PC-3 (cell line): ENCODE results near the gene GBF1. TPM values are rescaled to one million over a fixed set of nuclear protein-coding genes. Genes with fewer than 3 reads are reported as not detected.

Experiments used
- ATAC-seq: fragments of 200-7000 bp; cut with Tn5 transposase; 2 replicates; pipeline ENCODE4 v1.9.1; 2020; ENCODE audit warnings: mild to moderate bottlenecking, moderate library complexity
- BruUV-seq: library from RNA; stranded (reverse); fragments of 400-500 nt; replicated peaks from 2 replicates; lab custom pipeline; 2021; lab: Mats Ljungman, UMichigan
- CTCF ChIA-PET: fragments of 300-600 bp; sonication (Branson Sonifier 250); formaldehyde crosslinking; loops from one replicate; lab custom pipeline; 2022; ENCODE audit warnings: antibody characterized with exemption; lab: Charles Lee
- POLR2A ChIA-PET: fragments of 300-600 bp; sonication (Branson Sonifier 250); formaldehyde crosslinking; loops from one replicate; lab custom pipeline; 2022; ENCODE audit warnings: antibody characterized with exemption; ENCODE audit not compliant: unreplicated experiment; lab: Charles Lee
- DNase-seq: peaks from one replicate; pipeline ENCODE4 v3.0.0-alpha.2; 2015
- H2AFZ ChIP-seq: fragments of 300-600 bp; sonication (generic); 2 replicates; pipeline ENCODE4 v1.6.0; 2016; ENCODE audit warnings: antibody characterized with exemption, low read length
- H3F3A ChIP-seq: fragments of 300-600 bp; sonication (generic); one replicate; pipeline ENCODE4 v1.6.0; 2017; ENCODE audit warnings: antibody characterized with exemption, low read length, control low read depth, mild to moderate bottlenecking; ENCODE audit not compliant: unreplicated experiment
- H3K27ac ChIP-seq: fragments of 300-600 bp; sonication (generic); 2 replicates; pipeline ENCODE4 v1.5.1; 2016; ENCODE audit warnings: mild to moderate bottlenecking, low read length
- H3K27me3 ChIP-seq: fragments of 300-600 bp; sonication (generic); 2 replicates; pipeline ENCODE4 v1.6.1; 2016; ENCODE audit warnings: low read length, mixed read lengths
- H3K36me3 ChIP-seq: fragments of 300-600 bp; sonication (generic); 2 replicates; pipeline ENCODE4 v1.6.1; 2016; ENCODE audit warnings: low read depth, mixed run types, low read length, mixed read lengths
- H3K4me1 ChIP-seq: fragments of 300-600 bp; sonication (generic); 2 replicates; pipeline ENCODE4 v1.5.1; 2016; ENCODE audit warnings: low read length; ENCODE audit not compliant: insufficient read depth
- H3K4me2 ChIP-seq: fragments of 300-600 bp; sonication (generic); 2 replicates; pipeline ENCODE4 v1.6.0; 2016; ENCODE audit warnings: low read length
- H3K4me3 ChIP-seq: fragments of 300-600 bp; sonication (generic); 2 replicates; pipeline ENCODE4 v1.5.1; 2016; ENCODE audit warnings: mild to moderate bottlenecking, low read length, mixed read lengths
- H3K79me2 ChIP-seq: fragments of 300-600 bp; sonication (generic); 2 replicates; pipeline ENCODE4 v1.6.1; 2017; ENCODE audit warnings: low read length, mixed read lengths
- H3K9ac ChIP-seq: fragments of 300-600 bp; sonication (generic); 2 replicates; pipeline ENCODE4 v1.6.0; 2016; ENCODE audit warnings: mild to moderate bottlenecking, low read length
- H3K9me2 ChIP-seq: fragments of 300-600 bp; sonication (generic); replicated peaks from 2 replicates; pipeline ENCODE4 v1.6.1; 2016; ENCODE audit warnings: mixed run types, low read length, mixed read lengths
- H3K9me3 ChIP-seq: fragments of 300-600 bp; sonication (generic); 2 replicates; pipeline ENCODE4 v1.6.1; 2016; ENCODE audit warnings: low read length, mixed read lengths
- H4K20me1 ChIP-seq: fragments of 300-600 bp; sonication (generic); 2 replicates; pipeline ENCODE4 v1.6.1; 2016; ENCODE audit warnings: low read length, mixed read lengths
- EZH2 ChIP-seq: fragments of 300-600 bp; sonication (generic); IDR thresholded peaks from one replicate; pipeline ENCODE4 v1.6.1; 2017; ENCODE audit warnings: antibody characterized with exemption, mild to moderate bottlenecking, low read length; ENCODE audit not compliant: unreplicated experiment
- EZH2phosphoT487 ChIP-seq: fragments of 300-600 bp; sonication (generic); IDR thresholded peaks from 2 replicates; pipeline ENCODE4 v1.6.1; 2018; ENCODE audit warnings: mild to moderate bottlenecking, antibody characterized with exemption, low read length, borderline replicate concordance
- intact Hi-C: fragments of 100-400 bp; cut with micrococcal nuclease; formaldehyde crosslinking; loops from 2 replicates; pipeline ENCODE4 v1.9.0; 2023
- total RNA-seq: library from RNA; depleted of rRNA; stranded (reverse); fragments of >200 nt; gene quantifications from 2 replicates; pipeline ENCODE4 v1.2.3, GENCODE V29; 2014
- TF ChIP-seq, protein P1 (sequence below): fragments of 300-600 bp; sonication (generic); conservative IDR thresholded peaks from 2 replicates; pipeline ENCODE4 v1.5.1; 2017; ENCODE audit warnings: antibody characterized with exemption, low read depth, mild to moderate bottlenecking, low read length

The GBF1 gene
- total RNA-seq, 1 experiment from 2014 or later = 25.2 TPM

DNA sequence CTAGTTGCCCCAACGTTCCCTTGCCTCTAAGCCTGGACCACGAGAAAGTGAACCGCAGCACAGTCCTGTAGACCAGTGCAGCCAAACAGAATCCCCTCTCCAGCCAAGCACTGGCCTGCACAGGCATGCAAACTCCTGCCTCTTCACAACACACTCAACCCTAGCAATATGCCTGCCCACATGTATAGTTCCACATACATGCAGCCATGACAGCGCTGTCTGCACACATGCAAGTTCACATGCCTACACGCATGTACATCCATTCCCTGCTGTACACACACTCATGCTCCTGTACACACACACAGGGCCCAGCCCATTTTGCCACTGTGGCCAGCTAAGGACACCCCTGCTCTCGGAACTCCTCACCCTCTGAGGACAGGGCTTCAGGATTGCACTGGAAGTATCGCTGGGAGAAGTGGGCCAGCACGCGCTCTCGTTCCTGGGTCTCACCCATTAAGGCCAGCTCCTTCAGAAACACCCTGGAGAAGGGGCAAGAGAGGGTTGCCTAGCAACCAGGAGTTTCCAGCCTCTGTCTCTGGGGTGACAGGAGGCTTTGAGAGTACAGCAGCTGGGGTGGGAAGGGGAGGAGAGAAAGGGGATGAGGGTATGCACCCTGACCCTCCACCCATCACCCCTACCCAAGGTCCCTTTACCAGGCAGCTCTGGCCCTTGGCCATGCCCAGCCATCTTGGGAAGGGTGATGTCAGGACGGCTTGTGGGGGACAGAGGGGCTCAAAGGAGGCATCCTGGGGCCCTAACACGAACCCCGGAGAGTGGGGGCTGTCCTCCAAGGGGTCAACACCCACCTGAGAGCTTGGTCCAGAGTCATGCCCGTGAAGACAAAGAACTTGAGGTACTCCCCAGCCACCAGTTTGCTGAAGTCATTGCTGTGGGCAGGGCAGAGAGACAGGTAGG is 166.3 kb downstream of the GBF1 start:
- BruUV-seq = no TSS peak
- Histone ChIP-seq H3K36me3 (no peaks in the 10 kb centered on the region), H3K27ac (no peak overlapping the region), H3K4me1 (no peaks in the 10 kb centered on the region), H3K9me2 (no peaks in the 10 kb centered on the region), H3K27me3 (peaks cover 8% of the 10 kb centered on the region; the same call in 1 of the 2 replicates), H3K9me3 (no peaks in the 10 kb centered on the region), H3K9ac (no peak overlapping the region), H3K79me2 (no peaks in the 10 kb centered on the region), H2AFZ (no peak overlapping the region), H3K4me2 (no peak overlapping the region), H3K4me3 (no peak overlapping the region), H3F3A (no peaks in the 10 kb centered on the region), H4K20me1 (no peaks in the 10 kb centered on the region)
- POLR2A ChIA-PET = no interaction called here
- no peak for TF ChIP-seq EZH2phosphoT487
- no peak for TF ChIP-seq EZH2
- TF ChIP-seq, protein P1, sequence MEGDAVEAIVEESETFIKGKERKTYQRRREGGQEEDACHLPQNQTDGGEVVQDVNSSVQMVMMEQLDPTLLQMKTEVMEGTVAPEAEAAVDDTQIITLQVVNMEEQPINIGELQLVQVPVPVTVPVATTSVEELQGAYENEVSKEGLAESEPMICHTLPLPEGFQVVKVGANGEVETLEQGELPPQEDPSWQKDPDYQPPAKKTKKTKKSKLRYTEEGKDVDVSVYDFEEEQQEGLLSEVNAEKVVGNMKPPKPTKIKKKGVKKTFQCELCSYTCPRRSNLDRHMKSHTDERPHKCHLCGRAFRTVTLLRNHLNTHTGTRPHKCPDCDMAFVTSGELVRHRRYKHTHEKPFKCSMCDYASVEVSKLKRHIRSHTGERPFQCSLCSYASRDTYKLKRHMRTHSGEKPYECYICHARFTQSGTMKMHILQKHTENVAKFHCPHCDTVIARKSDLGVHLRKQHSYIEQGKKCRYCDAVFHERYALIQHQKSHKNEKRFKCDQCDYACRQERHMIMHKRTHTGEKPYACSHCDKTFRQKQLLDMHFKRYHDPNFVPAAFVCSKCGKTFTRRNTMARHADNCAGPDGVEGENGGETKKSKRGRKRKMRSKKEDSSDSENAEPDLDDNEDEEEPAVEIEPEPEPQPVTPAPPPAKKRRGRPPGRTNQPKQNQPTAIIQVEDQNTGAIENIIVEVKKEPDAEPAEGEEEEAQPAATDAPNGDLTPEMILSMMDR = no peak
- intact Hi-C loops = no loop called here
- CTCF ChIA-PET = no interaction called here
- DNase-seq = no peak
- no peak for ATAC-seq

- Histone ChIP-seq H3K36me3 (no peaks in the 10 kb centered on the region), H3F3A (no peaks in the 10 kb centered on the region), H3K4me1 (no peaks in the 10 kb centered on the region), H3K9ac (no peak overlapping the region), H3K27me3 (peaks cover 8% of the 10 kb centered on the region; the same call in 1 of the 2 replicates), H3K4me2 (no peak overlapping the region), H2AFZ (no peak overlapping the region), H4K20me1 (no peaks in the 10 kb centered on the region), H3K4me3 (no peak overlapping the region), H3K27ac (no peak overlapping the region), H3K79me2 (no peaks in the 10 kb centered on the region), H3K9me2 (no peaks in the 10 kb centered on the region), H3K9me3 (no peaks in the 10 kb centered on the region)
- POLR2A ChIA-PET = no interaction called here
- intact Hi-C loops = no loop called here
- TF ChIP-seq EZH2 (no peak), EZH2phosphoT487 (no peak)
- TF ChIP-seq, protein P1 = no peak
- BruUV-seq = no TSS peak
- DNase-seq (no peak), ATAC-seq (no peak)
- CTCF ChIA-PET = no interaction called here
Observed at GRCh38 chr10:102412293-102412692, 167.0 kb downstream of the GBF1 start.
